Ovary (tissue), 3 donors: ENCODE measurements around the gene EPS8.

Experiments used
- EP300 ChIP-seq: sonication (generic); formaldehyde crosslinking; IDR thresholded peaks from one replicate; pipeline ENCODE4 v1.6.1; 2017; ENCODE audit warnings: antibody characterized with exemption
- POLR2A ChIP-seq: fragments of 450-650 bp; IDR thresholded peaks from one replicate; pipeline ENCODE4 v1.6.1; 2017; ENCODE audit warnings: antibody characterized with exemption, mild to moderate bottlenecking, moderate library complexity
- TF ChIP-seq, protein P1 (sequence below), 3 donors: fragments of 450-650 bp in 2 of 3; fragments of 200-600 bp in 1 of 3; IDR thresholded peaks; one replicate each; pipeline versions ENCODE4 v1.5.1 to v1.8.0; 2016 to 2022; ENCODE audit warnings: antibody characterized with exemption in 3 of 3, mild to moderate bottlenecking in 1 of 3
- donor health status: DM: no; HTN: no; CAD: no.

GRCh38 chr12:15608941-15609340 lies 180.2 kb downstream of the EPS8 start:
- TF ChIP-seq, protein P1, sequence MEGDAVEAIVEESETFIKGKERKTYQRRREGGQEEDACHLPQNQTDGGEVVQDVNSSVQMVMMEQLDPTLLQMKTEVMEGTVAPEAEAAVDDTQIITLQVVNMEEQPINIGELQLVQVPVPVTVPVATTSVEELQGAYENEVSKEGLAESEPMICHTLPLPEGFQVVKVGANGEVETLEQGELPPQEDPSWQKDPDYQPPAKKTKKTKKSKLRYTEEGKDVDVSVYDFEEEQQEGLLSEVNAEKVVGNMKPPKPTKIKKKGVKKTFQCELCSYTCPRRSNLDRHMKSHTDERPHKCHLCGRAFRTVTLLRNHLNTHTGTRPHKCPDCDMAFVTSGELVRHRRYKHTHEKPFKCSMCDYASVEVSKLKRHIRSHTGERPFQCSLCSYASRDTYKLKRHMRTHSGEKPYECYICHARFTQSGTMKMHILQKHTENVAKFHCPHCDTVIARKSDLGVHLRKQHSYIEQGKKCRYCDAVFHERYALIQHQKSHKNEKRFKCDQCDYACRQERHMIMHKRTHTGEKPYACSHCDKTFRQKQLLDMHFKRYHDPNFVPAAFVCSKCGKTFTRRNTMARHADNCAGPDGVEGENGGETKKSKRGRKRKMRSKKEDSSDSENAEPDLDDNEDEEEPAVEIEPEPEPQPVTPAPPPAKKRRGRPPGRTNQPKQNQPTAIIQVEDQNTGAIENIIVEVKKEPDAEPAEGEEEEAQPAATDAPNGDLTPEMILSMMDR (IDR thresholded peaks at IDR 0.05) = no peak
- TF ChIP-seq POLR2A = no peak
- TF ChIP-seq EP300 = no peak
